Kidney epithelial cell (primary cell): ENCODE measurements around the gene TBC1D22A. TPM values are rescaled to one million over a fixed set of nuclear protein-coding genes. Genes with fewer than 3 reads are reported as not detected.

Source experiments
- DNase-seq: peaks from one replicate; pipeline ENCODE4 v3.0.0-alpha.2; 2010; ENCODE audit warnings: low read depth
- H3K27me3 ChIP-seq: 2 replicates; pipeline ENCODE4 v1.6.0; 2011; ENCODE audit warnings: low read length; ENCODE audit not compliant: control insufficient read depth, insufficient read depth
- H3K36me3 ChIP-seq: 2 replicates; pipeline ENCODE4 v1.5.1; 2011; ENCODE audit warnings: low read length; ENCODE audit not compliant: control insufficient read depth, insufficient read depth
- H3K4me3 ChIP-seq: 2 replicates; pipeline ENCODE4 v1.5.1; 2011; ENCODE audit warnings: low read depth, mild to moderate bottlenecking, control low read depth, low read length
- CTCF ChIP-seq: IDR thresholded peaks from 2 replicates; pipeline ENCODE4 v1.5.1; 2011; ENCODE audit warnings: mild to moderate bottlenecking, moderate library complexity, low read length, control low read depth, inconsistent platforms; ENCODE audit not compliant: insufficient read depth, poor library complexity, severe bottlenecking
- total RNA-seq: library from RNA; depleted of rRNA; stranded (reverse); fragments of >200 nt; gene quantifications from 2 replicates; pipeline ENCODE4 v1.2.3, GENCODE V29; 2015

The TBC1D22A gene
- total RNA-seq, 1 donor from 2014 or later = 25.7 TPM

GRCh38 chr22:47208630-47209029, 446.2 kb downstream of the TBC1D22A start:
- Histone ChIP-seq H3K27me3 (no peaks in the 10 kb centered on the region), H3K4me3 (no peak overlapping the region), H3K36me3 (no peaks in the 10 kb centered on the region)
- TF ChIP-seq CTCF = no peak
- no peak for DNase-seq

GRCh38 chr22:47209040-47209514, 446.6 kb downstream of the TBC1D22A start:
- Histone ChIP-seq H3K36me3 (no peaks in the 10 kb centered on the region), H3K27me3 (no peaks in the 10 kb centered on the region), H3K4me3 (no peak overlapping the region)
- no peak for TF ChIP-seq CTCF
- no peak for DNase-seq

GRCh38 chr22:47209547-47210023, 447.1 kb downstream of the TBC1D22A start:
- Histone ChIP-seq H3K27me3 (no peaks in the 10 kb centered on the region), H3K36me3 (no peaks in the 10 kb centered on the region), H3K4me3 (no peak overlapping the region)
- no peak for TF ChIP-seq CTCF
- DNase-seq = no peak

GRCh38 chr22:47210112-47210657, 447.7 kb downstream of the TBC1D22A start:
- no peaks in the 10 kb centered on the region for H3K27me3 ChIP-seq
- no peak for TF ChIP-seq CTCF
- H3K36me3 ChIP-seq = no peaks in the 10 kb centered on the region
- H3K4me3 ChIP-seq = no peak overlapping the region
- DNase-seq = no peak

GRCh38 chr22:47210686-47211085, 448.2 kb downstream of the TBC1D22A start:
- no peak overlapping the region for H3K4me3 ChIP-seq
- H3K27me3 ChIP-seq = no peaks in the 10 kb centered on the region
- no peak for DNase-seq
- no peaks in the 10 kb centered on the region for H3K36me3 ChIP-seq
- TF ChIP-seq CTCF = no peak
